DMS 273 treated with DMSO at 0.1 percent for 48 hours (cell line): ENCODE data around the gene CHRD.

Experiments used
- DNase-seq: peaks from one replicate; lab custom pipeline; 2025; lab: John Stamatoyannopoulos, UW

CHRD gene

DNA sequence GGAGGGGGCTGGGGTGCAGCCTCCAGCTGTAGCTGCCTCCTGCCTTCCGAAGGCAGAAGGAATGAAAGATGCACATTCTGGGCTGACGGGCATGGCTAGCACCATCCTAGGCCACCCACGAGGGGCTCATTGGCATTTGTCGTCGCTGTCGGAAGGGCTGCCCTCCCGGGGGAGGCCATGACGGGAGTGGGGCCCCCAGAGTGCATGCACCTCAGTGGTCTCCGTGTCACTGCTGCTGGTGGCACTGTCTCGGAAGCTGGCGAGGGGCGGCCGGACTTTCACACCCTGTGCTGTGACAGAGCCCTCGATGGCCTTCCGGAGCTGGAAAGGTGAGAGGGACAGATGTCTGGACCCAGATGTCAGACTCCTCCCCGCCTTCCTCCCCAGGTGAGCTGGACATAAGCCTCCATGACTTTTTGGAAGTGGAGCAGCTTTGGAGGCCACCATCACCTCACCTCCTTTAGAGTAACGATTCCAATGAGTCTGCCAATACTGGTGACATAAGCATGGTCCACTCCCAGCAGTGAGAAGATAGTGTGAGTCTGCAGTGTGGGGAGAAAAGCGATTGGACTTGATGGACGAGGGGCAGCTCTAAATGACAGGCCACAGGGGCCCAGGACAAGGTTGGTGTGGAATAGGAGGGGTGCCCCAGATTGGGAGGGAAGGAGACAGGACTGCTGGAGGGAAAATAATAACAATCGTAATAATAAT lies 33.2 kb upstream of the CHRD start:
- no peak for DNase-seq

DNA sequence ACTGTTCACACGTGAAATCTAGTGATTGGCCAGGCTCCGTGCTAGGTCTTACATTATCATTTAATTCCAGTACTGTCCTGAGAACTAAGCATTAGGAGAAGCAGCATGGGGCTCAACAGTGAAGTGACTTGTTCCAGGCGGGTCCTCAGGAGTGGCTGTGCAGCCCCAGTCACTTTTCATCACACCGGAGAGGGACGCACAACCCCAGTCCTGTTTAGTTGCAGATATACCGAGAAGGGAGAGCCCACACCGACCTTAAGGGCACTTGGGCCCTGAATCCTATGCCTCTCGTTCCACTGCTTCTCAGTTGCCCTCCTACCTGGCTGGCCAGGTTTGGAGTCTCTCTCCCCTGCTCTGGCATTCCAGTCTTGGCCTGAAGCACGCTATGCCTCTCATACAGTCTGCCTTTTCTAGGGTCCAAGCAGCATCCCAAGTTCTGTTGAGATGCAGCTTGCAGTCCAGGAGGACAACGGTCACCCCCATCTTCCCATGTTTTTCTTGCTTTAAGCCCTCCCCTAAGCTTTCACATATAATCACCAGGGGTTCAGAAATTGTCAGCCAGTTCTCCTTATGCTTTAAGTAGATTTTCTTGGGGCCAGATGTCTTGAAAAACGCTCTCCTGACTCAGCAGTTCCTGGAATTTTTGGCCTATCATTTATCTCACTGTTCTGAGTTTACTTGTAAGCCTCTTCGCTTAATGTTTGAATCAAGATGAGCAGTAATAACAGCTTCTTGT lies 32.4 kb upstream of the CHRD start:
- DNase-seq, result no peak

DNA sequence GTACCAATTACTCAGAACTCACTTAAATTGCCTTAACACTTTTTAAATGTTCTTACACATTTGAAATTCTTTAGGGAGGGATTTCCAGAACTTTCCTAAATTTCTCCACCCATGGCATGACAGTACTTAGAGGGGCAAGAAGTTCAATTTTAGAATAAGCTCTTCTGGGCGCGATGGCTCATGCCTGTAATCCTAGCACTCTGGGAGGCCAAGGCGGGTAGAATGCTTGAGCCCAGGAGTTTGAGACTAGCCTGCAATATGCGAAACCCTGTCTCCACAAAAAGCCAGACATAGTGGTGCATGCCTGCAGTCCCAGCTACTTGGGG lies 31.8 kb upstream of the CHRD start:
- DNase-seq, result no peak

DNA sequence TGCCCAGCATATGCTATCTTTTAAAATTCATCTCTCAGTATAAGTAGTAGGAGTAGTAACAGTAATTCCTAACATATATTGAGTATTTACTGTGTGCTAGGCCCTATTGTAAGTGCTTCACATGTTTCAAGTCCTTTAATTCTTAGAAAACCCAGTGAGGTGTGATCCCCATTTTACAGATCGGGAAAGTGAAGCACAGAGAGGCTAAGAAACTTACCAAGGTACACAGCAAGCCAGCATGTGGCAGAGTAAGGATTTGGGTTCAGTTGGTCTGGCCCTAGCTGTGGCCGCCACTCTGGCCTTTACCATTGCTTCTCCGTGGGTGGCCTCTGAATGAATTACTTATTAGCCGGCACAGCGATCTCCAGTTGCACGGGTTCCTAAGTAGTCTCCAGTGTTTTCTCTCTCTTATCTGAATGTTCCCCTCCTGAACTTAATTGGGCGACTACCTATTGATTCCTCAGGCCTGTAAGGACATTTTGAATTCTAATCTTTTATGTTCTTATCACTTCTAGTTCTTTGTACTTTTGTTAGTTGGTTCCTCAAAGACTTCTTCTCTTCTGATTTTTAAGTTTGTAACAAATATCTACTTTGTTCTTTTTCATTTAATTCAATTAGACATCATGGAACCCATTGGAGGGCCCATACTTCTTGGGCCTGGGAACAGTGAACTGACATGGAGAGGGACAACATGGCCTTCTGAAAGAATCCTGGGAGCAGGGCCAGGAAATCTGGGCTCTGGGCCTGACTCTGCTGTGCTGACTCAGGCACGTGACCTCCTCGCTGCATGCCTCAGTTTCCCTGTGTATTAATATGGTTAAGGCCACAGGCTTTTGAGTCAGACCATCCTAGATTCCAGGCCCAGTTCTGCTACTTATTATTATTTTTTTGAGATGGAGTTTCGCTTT lies 30.0 kb upstream of the CHRD start:
- no peak for DNase-seq

DNA sequence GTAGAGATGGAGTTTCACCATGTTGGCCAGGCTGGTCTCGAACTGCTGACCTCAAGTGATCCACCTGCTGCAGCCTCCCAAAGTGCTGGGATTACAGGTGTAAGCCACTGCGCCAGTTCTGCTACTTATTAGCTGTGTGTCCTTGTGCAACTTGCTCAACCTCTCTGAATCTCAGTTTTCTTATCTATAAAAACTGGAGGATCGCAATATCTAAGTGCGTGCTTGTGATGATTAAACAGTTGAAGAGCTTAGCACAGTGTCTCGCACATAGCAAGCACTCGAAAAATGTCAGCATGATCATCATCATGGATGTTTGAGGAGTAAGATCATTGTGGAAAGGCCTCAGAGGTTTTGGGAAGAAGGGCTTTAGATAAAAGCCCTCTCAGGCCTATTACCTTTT lies 29.2 kb upstream of the CHRD start:
- no peak for DNase-seq

DNA sequence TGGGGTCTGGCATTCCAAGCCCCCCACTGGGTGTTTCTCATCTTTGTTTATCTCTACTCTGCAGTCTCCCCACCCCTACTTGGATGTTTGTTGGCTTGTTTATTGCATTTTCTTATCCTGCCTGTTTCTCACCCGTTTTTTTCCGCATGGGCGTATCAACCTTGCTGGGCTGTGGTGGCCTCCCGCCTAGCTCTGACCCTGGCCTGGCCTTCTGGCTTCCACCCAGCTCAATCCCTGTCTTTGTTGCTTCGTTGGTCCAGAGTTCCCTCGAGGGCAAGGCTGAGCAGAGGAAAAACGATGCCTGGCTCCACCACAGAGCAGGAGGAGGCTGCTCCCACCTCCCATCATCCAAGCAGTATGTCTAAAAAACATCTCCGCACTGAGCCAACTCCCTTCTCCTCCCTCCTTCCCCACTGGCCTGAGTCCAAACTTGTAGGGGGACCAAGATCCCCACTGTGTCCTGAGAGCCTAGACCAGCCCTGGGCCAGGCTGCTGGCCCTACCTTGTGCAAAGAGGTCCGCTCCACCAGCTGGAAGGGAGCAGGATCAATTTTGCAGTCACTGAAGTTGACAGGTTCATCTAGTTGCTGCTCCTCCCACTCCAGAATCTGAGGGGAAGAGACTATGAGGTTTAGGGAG lies 28.2 kb upstream of the CHRD start:
- DNase-seq, result no peak

DNA sequence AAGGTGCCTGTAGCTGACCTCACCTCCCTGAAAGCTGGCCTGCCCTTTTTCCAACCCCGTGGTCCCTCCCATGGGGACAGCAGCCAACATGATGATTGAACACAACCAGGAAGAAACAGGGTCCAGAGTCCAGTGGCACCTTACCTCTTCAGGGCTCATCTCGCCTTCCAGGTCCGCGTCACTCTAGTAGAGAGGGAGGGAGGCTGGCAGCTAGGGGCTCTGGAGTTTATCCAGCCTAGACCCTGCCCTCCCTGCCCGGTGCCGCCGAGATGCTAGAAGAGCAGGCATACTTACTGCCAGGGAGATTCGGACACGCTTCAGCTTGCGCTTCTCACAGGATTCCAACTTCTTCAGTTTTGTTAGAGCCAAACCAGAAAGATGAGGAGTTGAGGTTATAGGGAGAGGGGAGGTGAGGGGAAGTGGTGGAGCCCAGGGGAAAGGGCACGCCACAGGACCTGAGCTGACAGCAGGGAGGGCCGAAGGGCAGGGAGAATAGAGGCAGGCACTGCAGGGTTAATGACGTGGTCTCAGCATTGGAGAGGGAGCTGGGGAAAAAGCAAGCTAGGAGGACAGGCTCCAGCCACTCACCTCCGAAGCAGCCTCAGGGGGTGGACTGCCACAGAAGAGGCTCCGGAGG lies 27.6 kb upstream of the CHRD start:
- no peak for DNase-seq

DNA sequence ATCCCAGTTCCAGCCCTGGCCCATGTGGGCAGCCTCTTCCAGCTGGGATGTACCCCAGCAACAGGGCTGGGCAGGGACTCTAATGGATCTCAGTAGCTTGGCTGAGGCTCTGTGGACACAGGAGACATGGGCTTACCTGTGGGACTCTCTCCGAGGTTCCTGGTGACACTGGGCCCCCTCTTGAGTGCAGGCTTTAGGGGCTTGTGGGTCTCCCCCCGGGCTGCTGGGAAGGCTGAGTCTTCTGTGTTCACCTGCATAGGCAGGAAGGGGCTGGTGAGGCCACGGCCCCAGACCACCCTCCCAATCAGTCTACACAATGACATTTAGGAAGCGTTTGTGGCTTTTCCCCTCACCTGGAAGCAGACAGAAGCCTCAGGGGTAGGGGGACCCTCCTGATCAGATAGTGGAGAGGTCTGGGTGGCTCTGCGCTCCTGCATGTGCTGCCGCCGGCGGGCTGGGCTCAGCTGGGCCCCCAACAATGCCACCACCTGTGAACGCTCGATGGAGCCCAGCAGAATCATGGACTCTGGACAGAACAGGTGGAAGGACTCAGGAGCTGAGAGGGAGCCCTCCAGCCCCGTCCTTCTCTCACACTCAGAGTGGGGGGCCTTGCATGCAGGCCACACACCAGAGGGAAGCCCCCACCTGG lies 26.8 kb upstream of the CHRD start:
- DNase-seq, result no peak

DNA sequence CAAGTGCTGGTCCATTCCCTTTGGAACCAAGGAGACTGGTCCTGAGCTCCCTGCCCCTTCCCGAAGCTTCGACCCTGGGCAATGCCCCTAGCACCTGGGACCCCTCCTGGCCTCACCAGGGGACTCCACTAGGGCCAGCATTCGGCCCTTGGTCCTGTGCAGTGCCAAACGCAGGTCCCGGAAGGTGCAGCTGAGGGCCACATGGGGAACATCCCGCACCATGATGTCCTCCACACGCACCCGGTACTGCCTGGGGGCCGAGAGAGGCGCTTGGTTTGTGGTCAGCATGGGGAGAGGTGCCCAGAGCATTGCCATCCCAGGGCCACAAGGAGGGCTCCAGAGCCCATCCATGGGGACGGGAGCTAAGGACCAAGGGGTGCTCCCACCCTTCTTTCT lies 26.3 kb upstream of the CHRD start:
- no peak for DNase-seq

DNA sequence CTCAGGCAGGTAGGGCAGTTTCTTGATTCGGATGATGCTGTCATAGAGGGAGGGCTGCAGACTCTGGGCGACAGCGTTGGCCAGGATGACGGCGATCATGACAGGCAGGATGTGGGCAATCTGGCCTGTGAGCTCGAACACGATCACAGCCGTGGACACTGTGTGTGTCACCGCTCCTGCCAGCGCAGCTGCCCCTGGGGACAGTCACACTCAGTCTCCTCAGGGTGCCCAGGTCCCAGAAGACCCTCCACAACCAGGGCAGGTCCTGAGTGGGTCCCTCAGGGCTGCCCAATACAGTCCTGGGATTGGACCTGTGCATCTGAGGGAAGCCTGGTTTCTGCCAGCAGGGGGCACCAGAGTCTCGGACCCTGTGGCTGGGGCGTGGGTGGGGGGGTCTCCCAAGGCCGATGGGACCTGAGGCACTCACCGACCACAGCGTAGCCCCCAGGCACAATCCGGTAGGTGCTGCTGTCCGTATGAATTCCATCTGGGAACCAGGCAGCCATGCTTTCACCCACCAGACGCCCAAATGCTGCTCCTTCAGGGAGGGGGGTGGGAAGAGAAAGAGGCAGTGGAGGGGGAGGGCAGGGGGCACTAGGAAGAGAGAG lies 25.6 kb upstream of the CHRD start:
- DNase-seq, result no peak

DNA sequence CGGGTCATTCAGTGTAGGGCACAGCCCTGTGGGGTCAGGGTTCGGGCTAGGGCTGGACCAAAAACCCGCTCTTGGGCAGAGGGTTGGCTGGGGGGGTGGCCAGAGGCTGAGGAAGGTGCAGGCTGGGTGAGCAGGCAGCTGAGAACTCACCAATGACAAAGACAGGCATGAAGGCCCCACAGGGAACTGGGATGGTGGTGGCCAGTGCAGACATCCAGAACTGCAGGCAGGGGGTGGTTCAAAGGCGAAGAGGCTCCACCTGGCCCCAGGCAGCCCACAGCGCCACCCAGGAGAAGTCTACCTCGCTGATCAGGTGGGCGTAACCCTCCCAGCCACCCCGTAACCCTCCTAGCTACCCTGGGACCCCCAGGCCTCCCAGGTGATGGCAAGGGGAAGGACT lies 25.1 kb upstream of the CHRD start:
- DNase-seq, result no peak

DNA sequence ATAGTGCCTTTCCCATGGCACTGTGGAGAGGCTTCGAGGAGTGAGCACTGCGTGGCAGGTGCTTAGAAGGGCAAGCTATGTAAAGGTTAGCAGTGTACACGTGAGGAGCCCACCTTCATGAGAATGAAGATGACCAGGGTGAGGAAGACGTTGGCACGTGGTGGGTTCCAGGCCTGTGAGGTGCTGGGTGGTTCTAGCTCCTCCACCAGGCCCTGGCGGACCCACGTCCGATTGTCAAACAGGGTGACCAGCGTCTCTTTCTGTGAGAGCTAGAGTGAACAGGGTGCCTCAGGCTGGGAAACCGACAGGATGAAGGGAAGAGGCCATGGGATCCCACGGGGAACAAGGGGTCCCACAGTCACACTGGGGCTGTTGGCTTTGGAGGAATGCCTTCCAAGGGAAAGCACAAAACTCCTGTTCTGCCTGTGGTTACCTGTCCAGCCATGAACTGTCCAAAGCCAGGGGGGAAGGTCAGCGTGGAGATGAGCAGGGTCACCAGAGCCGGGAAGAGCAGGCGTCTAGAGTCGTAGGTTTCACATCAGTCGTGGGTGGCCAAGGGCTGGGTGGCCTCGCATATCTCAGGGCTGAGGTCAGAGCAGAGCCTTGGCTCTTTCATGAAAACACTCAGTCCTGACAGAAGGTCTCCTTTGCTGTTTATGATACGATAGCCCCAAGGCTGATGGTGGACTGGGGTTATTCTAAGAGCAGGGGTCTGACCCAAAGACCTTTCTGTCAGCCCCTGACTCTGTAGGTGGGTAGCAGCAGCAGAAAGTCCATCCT lies 24.4 kb upstream of the CHRD start:
- DNase-seq, result no peak

DNA sequence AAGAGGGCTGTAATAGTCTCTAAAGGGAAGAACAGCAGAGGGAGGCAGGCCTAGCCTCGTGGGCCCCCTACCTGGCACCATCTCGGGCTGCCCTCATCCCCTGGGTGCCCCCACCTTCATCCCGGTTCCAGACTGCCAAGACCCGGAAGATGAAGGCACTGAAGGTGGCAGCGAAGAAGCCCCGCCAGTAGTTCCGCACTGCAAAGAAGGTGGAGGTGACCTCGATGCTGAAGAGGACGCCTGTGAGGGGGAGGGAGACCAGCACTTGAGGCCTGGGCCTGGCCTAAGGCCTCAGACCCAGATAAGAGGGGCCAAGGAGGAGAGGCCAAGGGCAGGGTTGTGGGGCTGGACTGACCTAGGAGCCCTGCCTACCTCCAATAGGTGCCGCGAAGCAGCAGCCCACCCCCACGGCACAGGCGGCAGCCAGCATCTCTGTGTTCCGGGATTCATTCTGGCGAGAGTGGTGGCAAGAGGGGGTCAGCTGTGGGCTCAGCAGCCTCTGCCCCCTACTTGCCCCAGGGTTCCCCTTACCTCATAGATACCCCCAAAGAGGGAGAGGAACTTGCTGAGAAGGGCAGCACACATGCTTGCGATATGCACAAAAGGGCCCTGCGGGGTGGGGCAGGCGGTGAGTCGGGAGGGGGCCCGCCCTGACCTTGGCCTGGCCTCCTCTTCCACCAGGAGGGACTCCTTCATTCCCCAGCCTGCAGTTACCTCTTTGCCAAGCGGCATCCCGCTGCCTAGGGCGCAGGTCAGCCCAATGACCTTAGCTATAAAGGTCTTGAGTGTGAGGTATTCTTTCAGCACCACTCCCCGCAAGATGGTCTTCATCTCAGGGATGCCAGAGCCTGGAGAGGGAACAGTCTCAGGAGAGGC lies 22.4 kb upstream of the CHRD start:
- no peak for DNase-seq

DNA sequence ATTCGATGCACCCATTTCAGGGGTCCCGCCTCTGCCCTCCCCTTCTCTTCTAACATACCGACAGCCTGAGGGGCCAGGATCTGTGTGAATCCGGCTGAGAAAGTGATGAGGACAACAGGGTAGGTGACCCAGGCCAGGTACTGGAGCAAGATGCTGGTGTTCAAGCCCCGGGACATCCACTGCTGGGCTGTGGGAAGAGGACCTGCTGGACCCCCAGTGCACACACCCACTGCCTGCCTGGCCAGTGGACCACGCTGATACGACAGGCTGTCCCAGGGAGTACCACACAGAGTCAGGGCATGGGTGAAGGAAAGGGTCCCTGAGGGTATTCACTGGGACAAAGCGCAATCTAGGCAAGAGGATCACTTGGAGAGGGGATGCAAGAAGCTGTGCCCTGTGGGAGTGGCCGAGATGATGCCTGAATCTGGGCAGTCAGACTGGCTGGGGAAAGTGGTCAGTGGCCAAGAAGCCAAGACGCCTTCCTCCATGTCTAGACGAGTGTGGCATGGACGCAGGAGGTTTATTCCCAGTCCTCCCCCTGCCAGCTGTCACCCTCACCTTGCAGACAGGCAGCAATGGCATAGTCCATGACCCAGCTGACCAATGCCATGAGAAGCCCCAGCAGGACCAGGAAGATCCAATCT lies 21.6 kb upstream of the CHRD start:
- no peak for DNase-seq

DNA sequence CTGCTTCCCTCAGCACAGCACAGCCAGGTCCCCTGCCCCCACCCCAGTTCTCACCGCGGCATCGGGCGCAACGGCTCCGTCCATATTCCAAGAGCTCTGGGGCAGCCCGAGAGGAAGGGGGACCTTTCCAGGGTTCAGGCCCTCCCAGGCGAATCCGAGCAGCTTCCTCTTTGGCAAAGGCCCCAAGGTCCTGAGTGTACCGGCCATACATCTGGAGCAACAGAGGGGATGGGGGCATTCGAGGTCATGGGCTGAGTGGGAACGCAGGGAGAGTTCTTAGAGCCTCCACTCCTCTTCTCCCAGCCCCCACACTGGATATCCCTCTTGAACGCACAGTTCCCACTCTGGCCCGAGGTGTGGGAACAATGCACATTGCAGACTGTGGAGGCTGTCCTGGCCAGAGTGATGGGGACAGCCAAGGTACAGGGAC lies 20.9 kb upstream of the CHRD start:
- DNase-seq, result no peak

DNA sequence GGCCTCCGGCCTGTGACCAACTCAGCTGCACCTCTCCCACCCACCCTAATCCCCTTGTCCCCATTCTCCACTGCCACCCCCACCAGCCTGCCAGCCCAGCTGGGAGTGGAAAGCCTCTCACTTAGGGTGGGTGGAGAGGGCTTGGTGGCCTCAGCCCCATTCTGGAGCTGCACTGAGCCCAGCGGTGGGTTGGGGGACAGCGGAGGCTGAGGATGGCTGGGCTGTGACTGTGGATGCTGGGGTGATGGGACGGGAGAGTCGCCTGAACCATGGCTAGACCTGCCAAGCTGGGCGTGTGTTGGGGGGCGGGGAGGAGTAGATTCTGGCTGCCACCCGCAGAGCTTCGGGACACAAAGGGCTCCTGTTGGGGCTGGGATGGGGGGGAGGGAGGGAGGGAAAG lies 20.2 kb upstream of the CHRD start:
- DNase-seq, result no peak

DNA sequence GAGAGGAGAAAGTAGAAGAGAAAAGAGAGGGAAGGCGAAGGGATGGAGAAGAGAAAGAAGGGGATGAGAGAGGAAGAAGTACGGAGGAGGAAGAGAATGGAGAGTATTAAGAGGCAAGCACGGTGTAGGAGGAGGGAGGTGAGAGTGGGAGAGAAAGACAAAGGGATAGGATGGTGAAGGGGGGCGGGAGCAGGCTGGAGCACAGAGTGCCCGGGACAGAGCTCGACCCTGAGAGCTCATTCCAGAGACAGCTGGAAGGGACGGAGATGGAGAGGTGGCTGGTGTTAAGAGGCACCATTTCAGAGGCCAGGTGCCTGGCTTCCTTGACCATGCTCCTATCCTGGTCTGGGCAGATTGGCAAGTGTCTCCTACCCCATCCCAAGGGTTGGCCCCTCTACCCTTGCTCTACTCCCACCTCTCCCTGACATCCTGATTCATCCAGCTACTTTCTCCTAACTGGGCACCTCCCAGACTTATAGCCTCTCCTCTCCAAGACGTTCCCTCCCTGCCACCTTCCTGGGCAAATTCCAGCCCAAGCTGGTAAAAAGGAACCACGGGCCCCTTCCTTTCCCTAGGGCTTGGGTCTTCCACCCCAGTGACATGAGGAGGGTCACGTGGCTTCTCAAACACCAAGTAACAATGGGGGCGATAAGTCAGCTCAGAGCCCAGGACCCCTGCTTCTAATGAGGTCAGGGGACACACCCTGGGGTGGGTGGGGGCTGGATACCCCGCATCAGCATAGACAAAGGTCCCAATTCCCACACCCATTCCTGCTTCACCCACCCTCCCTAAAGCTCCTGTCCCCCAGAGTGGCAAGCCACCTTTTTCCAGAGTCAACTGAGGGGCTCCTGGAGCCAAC lies 19.6 kb upstream of the CHRD start:
- no peak for DNase-seq
